DND-41 (cell line): ENCODE measurements around the gene CSNK1A1.
A peak's percentile ranks its signal among the peaks of the same experiment; 100 is the strongest.
"Not testable (repeated sequence)": the region's sequence is repeated elsewhere in the genome, so short reads cannot be mapped to it uniquely, and the experiment has no call there.

Source experiments
- ATAC-seq: fragments of 200-7000 bp; cut with Tn5 transposase; 3 replicates; pipeline ENCODE4 v1.9.1; 2021; ENCODE audit warnings: low read depth; ENCODE audit not compliant: insufficient read depth
- DNase-seq: peaks from one replicate; pipeline ENCODE4 v3.0.0-alpha.2; 2020
- H2AFZ ChIP-seq: 2 replicates; pipeline ENCODE4 v1.6.0; 2012; ENCODE audit warnings: low read depth, low read length
- H3K27ac ChIP-seq: 2 replicates; pipeline ENCODE4 v1.5.1; 2012; ENCODE audit warnings: low read length, inconsistent platforms
- H3K27me3 ChIP-seq: fragments of 200-600 bp; sonication (generic); 2 replicates; pipeline ENCODE4 v1.6.0; 2012; ENCODE audit warnings: low read length, mild to moderate bottlenecking, inconsistent platforms; ENCODE audit not compliant: insufficient read depth, poor library complexity
- H3K36me3 ChIP-seq: 2 replicates; pipeline ENCODE4 v1.5.1; 2012; ENCODE audit warnings: low read length, inconsistent platforms; ENCODE audit not compliant: insufficient read depth
- H3K4me1 ChIP-seq: 2 replicates; pipeline ENCODE4 v1.5.1; 2012; ENCODE audit warnings: mild to moderate bottlenecking, low read length; ENCODE audit not compliant: insufficient read depth
- H3K4me2 ChIP-seq: 2 replicates; pipeline ENCODE4 v1.6.0; 2012; ENCODE audit warnings: mild to moderate bottlenecking, moderate library complexity, low read length, inconsistent platforms; ENCODE audit not compliant: insufficient read depth
- H3K4me3 ChIP-seq, 2 experiments: fragments of 200-600 bp in 1 of 2; shearing (Covaris generic) in 1 of 2; 2 replicates each; pipeline ENCODE4 v1.5.1; 2012 to 2016; ENCODE audit warnings: inconsistent platforms in 2 of 2, low read length in 2 of 2, mild to moderate bottlenecking in 2 of 2, low read depth in 1 of 2, moderate library complexity in 1 of 2
- H3K79me2 ChIP-seq: 2 replicates; pipeline ENCODE4 v1.6.0; 2012; ENCODE audit warnings: low read length, inconsistent platforms; ENCODE audit not compliant: insufficient read depth
- H3K9ac ChIP-seq: 2 replicates; pipeline ENCODE4 v1.6.0; 2012; ENCODE audit warnings: low read depth, mild to moderate bottlenecking, inconsistent platforms, low read length, moderate library complexity
- H3K9me3 ChIP-seq: 2 replicates; pipeline ENCODE4 v1.5.1; 2012; ENCODE audit warnings: low read length, moderate library complexity, mild to moderate bottlenecking, inconsistent platforms; ENCODE audit not compliant: insufficient read depth, severe bottlenecking
- H4K20me1 ChIP-seq: 2 replicates; pipeline ENCODE4 v1.6.0; 2012; ENCODE audit warnings: low read length; ENCODE audit not compliant: insufficient read depth
- EZH2 ChIP-seq: IDR thresholded peaks from 3 replicates; pipeline ENCODE4 v1.6.1; 2012; ENCODE audit warnings: borderline replicate concordance, low read depth, mild to moderate bottlenecking, moderate library complexity, low read length, inconsistent platforms; ENCODE audit not compliant: severe bottlenecking
- TF ChIP-seq, protein P1 (sequence below): IDR thresholded peaks from 2 replicates; pipeline ENCODE4 v1.5.1; 2012; ENCODE audit warnings: borderline replicate concordance, low read length, moderate library complexity, mild to moderate bottlenecking; ENCODE audit not compliant: poor library complexity, severe bottlenecking; ENCODE audit errors: extremely low read depth

CSNK1A1 gene

DNA sequence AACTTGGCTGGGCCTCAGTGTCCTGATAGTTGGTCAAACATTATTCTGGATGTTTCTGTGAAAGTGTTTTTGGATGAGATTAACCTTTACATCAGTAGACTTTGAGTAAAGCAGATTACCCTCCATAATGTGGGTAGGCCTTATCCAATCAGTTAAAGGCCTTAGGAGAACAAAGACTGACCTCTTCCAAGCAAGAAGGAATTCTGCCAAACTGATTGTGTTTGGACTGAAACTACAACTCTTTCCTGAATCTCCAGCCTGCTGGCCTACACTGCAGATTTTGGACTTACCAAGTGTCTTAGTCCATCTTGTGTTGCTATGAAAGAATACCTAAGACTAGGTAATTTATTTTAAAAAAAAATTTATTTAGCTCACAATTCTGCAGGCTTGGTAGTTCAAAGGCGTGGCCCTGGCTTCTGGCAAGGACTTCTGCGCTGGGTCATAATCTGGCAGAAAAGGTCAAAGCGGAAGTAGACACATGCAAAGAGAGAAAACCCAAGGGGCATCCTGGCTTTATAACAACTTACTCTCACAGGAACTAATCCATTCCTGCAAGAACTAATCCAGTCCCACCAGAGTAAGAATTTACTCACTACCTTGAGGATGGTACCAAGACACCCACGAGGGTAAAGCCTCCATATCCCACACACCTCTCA is 21.5 kb upstream of the CSNK1A1 start:
- TF ChIP-seq, protein P1, sequence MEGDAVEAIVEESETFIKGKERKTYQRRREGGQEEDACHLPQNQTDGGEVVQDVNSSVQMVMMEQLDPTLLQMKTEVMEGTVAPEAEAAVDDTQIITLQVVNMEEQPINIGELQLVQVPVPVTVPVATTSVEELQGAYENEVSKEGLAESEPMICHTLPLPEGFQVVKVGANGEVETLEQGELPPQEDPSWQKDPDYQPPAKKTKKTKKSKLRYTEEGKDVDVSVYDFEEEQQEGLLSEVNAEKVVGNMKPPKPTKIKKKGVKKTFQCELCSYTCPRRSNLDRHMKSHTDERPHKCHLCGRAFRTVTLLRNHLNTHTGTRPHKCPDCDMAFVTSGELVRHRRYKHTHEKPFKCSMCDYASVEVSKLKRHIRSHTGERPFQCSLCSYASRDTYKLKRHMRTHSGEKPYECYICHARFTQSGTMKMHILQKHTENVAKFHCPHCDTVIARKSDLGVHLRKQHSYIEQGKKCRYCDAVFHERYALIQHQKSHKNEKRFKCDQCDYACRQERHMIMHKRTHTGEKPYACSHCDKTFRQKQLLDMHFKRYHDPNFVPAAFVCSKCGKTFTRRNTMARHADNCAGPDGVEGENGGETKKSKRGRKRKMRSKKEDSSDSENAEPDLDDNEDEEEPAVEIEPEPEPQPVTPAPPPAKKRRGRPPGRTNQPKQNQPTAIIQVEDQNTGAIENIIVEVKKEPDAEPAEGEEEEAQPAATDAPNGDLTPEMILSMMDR = no peak
- TF ChIP-seq EZH2 = no peak
- H3K4me3 ChIP-seq = no peak overlapping the region
- H3K36me3 ChIP-seq = no peaks in the 10 kb centered on the region
- H3K9ac ChIP-seq = no peak overlapping the region
- H3K27ac ChIP-seq = no peak overlapping the region
- H2AFZ ChIP-seq = no peak overlapping the region
- H3K27me3 ChIP-seq = no peaks in the 10 kb centered on the region
- no peak for ATAC-seq
- H4K20me1 ChIP-seq = no peaks in the 10 kb centered on the region
- H3K79me2 ChIP-seq = no peaks in the 10 kb centered on the region
- H3K4me1 ChIP-seq = peaks cover 8% of the 10 kb centered on the region
- no peaks in the 10 kb centered on the region for H3K9me3 ChIP-seq
- DNase-seq = no peak
- no peak overlapping the region for H3K4me2 ChIP-seq

DNA sequence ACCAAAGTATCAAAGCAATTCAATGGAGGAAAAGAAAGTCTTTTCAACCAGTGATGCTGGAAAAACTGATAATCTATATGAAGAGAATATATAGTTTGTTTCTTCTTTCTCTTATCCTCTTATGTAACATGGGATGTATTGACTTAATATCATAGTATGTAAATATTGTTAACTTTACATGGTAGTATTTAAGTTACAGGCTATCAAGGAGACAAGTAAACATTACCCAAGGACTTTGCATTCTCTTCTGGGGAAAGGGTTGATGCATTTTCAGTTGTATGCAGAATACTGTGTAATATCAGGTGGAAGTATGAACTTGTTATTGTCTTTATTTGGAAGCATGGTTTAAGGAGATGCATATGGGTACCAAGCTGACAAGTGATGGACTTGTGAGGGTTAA is 20.9 kb upstream of the CSNK1A1 start:
- no peaks in the 10 kb centered on the region for H3K36me3 ChIP-seq
- no peak overlapping the region for H3K4me2 ChIP-seq
- H2AFZ ChIP-seq = no peak overlapping the region
- no peak overlapping the region for H3K4me3 ChIP-seq
- ATAC-seq (no peak), DNase-seq (no peak)
- H3K4me1 ChIP-seq = peaks cover 8% of the 10 kb centered on the region
- H3K9ac ChIP-seq = no peak overlapping the region
- H3K27me3 ChIP-seq = no peaks in the 10 kb centered on the region
- H4K20me1 ChIP-seq = no peaks in the 10 kb centered on the region
- no peaks in the 10 kb centered on the region for H3K79me2 ChIP-seq
- H3K27ac ChIP-seq = no peak overlapping the region
- no peaks in the 10 kb centered on the region for H3K9me3 ChIP-seq
- TF ChIP-seq, protein P1 = no peak
- no peak for TF ChIP-seq EZH2

DNA sequence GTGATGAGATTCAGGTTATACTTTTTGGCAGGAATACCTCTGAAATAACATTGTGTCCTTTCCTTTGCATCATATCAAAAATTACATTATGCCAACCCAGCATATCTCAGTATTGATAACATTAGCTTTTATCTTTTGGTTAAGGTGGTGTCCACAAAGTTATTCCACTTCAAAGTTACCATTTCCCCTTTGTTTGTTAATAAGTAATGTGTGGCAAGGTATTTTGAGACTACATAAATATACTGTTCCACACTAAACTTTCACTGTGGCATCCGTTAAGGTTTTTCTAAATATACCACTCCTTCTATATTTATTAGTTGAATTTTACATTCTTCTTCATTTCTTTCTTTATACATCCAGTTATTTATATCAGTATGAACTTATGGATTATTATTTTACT is 16.0 kb upstream of the CSNK1A1 start:
- H3K4me3 ChIP-seq = no peak overlapping the region
- TF ChIP-seq, protein P1 = no peak
- no peak for TF ChIP-seq EZH2
- H3K36me3 ChIP-seq = no peaks in the 10 kb centered on the region
- H3K9me3 ChIP-seq = no peaks in the 10 kb centered on the region
- no peaks in the 10 kb centered on the region for H4K20me1 ChIP-seq
- no peaks in the 10 kb centered on the region for H3K79me2 ChIP-seq
- no peaks in the 10 kb centered on the region for H3K27me3 ChIP-seq
- no peak for ATAC-seq
- no peaks in the 10 kb centered on the region for H3K4me1 ChIP-seq
- no peak for DNase-seq
- no peak overlapping the region for H3K27ac ChIP-seq
- no peak overlapping the region for H2AFZ ChIP-seq
- no peak overlapping the region for H3K9ac ChIP-seq
- no peak overlapping the region for H3K4me2 ChIP-seq

DNA sequence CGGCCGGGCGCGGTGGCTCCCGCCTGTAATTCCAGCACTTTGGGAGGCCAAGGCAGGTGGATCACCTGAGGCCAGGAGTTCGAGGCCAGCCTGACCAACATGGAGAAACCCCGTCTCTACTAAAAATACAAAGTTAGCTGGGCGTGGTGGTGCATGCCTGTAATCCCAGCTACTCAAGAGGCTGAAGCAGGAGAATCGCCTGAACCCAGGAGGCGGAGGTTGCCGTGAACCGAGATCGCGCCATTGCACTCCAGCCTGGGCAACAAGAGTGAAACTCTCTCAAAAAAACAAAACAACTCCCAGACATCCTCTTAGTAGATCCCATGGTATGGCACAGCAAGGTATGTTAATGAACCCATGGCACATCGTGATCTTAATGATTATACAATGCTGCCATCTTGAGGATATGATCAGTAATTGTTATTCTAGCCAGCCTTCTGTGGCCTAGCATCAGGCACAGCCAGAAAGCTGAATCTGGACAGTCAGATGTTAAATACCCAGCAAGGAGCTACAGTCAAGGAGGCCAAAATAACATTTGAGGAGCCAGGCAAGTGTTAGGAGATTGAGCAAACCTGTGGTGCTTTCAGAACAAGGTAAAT is 13.4 kb upstream of the CSNK1A1 start:
- not testable (repeated sequence) for H3K27me3 ChIP-seq, H3K4me3 ChIP-seq, H3K27ac ChIP-seq, H3K79me2 ChIP-seq, H3K9ac ChIP-seq, H3K36me3 ChIP-seq, H3K4me1 ChIP-seq, H4K20me1 ChIP-seq, H2AFZ ChIP-seq, H3K4me2 ChIP-seq, H3K9me3 ChIP-seq
- TF ChIP-seq, protein P1 = peak; percentile 81
- ATAC-seq (peak; percentile 99), DNase-seq (peak; percentile 27)
